ENCODE data around the gene BAHCC1. TPM values are rescaled to one million over a fixed set of nuclear protein-coding genes. Genes with fewer than 3 reads are reported as not detected.

Gene BAHCC1
- total RNA-seq, 2 experiments from 2014 or later, result 0.20 to 0.41 TPM

DNA sequence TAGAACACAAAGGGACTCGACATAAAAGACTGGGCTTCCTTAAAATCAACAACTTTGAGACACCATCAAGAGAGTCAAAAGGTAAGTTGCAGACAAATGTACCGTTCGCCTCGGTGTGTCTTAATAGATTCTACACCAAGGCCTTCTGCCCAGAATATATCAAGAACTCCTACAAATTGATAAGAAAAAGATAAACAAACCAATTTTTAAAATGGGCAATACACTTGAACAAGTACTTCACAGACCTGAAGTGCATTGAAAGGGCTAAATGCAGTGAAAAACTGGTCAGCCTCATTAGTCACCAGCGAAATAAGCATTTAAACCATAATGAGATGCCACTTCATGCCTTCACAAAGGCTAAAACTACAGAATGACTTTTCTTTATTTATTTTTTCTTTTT lies 20.4 kb upstream of the BAHCC1 start:
- H3K4me1 ChIP-seq (ENCODE audit: insufficient read depth, low read length), result no peaks in the 10 kb centered on the region
- Mint-ChIP-seq H3K27me3 (no peaks in the 10 kb centered on the region), H3K4me3 (no peak overlapping the region), H3K9me3 (no peaks in the 10 kb centered on the region), H3K36me3 (ENCODE audit: low read depth) (no peaks in the 10 kb centered on the region), H3K27ac (no peak overlapping the region), H3K4me1 (ENCODE audit: low read depth) (no peaks in the 10 kb centered on the region)
- no peak overlapping the region for H3K4me3 ChIP-seq (ENCODE audit: low read length)
- intact Hi-C loops (cut with DNase I, micrococcal nuclease), result no loop called here
- H3K9me3 ChIP-seq (ENCODE audit: control insufficient read depth in 1 of 2, insufficient read depth in 1 of 2, low read length in 2 of 2), result no peaks in the 10 kb centered on the region
- no peaks in the 10 kb centered on the region for H3K27me3 ChIP-seq (ENCODE audit: control insufficient read depth in 1 of 2, insufficient read depth in 2 of 2, low read length in 2 of 2)
- no peak overlapping the region for H3K27ac ChIP-seq (ENCODE audit: low read depth in 1 of 2, low read length in 2 of 2)
- ChIA-PET POLR2A (no interaction called here), CTCF (no interaction called here)
- H3K36me3 ChIP-seq (ENCODE audit: insufficient read depth, low read length), result no peaks in the 10 kb centered on the region
- no peak for ATAC-seq (ENCODE audit: poor library complexity)
- no peak for DNase-seq
- no peak for TF ChIP-seq CTCF (IDR thresholded peaks at IDR 0.05)

GRCh38 chr17:81376946-81377714 lies 18.1 kb upstream of the BAHCC1 start:
- POLR2A ChIA-PET, result no interaction called here
- no peaks in the 10 kb centered on the region for H3K9me3 Mint-ChIP-seq

DNA sequence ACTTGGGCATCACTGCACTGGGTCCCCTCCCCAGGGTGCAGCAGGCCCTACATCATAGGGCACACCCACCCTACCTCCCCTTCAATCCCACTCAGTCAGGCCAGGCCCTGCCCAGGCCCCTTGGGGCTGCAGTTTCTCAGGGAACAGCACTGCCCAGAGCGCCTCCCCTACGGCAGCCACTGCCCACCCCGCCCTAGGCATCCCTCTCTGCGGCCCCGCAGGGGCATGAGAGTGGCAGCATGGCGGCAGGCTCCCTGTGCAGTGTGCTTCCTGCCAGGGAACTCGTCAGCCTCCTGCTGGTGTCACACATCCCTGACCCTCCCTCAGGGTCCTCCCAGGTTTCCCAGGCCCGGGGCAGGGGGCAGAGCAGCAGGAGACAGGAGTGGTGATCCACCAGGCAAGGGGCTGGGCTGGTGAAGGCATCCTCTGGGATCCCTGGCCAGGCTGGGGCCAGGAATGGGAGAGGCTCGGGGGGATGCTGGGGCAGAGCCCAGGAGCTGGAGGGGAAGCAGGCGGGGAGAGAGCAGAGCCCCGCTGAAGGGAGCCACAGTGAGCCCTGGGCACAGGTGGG lies 16.2 kb upstream of the BAHCC1 start:
- intact Hi-C loops (cut with DNase I, micrococcal nuclease), result no loop called here
- peaks cover 3% of the 10 kb centered on the region for H3K27me3 Mint-ChIP-seq

More at GRCh38 chr17:81376946-81377714, 18.1 kb upstream of the BAHCC1 start:
- no peak overlapping the region for H3K27ac ChIP-seq (ENCODE audit: low read depth in 1 of 2, low read length in 2 of 2)
- H3K4me1 ChIP-seq (ENCODE audit: insufficient read depth, low read length), result no peaks in the 10 kb centered on the region
- ATAC-seq (ENCODE audit: poor library complexity), result no peak
- H3K4me3 ChIP-seq (ENCODE audit: low read length), result no peak overlapping the region
- no peaks in the 10 kb centered on the region for H3K36me3 ChIP-seq (ENCODE audit: insufficient read depth, low read length)
- peaks cover 0 to 4% of the 10 kb centered on the region in 2 experiments for H3K27me3 ChIP-seq (ENCODE audit: control insufficient read depth in 1 of 2, insufficient read depth in 2 of 2, low read length in 2 of 2)
- Mint-ChIP-seq H3K36me3 (ENCODE audit: low read depth) (no peaks in the 10 kb centered on the region), H3K27ac (no peak overlapping the region), H3K27me3 (peaks cover 3% of the 10 kb centered on the region), H3K4me1 (ENCODE audit: low read depth) (no peaks in the 10 kb centered on the region), H3K4me3 (no peak overlapping the region)
- TF ChIP-seq CTCF (IDR thresholded peaks at IDR 0.05), result no peak
- H3K9me3 ChIP-seq (ENCODE audit: control insufficient read depth in 1 of 2, insufficient read depth in 1 of 2, low read length in 2 of 2), result no peaks in the 10 kb centered on the region
- DNase-seq, result no peak
- intact Hi-C loops (cut with DNase I, micrococcal nuclease), result no loop called here
- CTCF ChIA-PET, result no interaction called here

More for the DNA sequence above, 16.2 kb upstream of the BAHCC1 start:
- Histone ChIP-seq H3K27me3 (ENCODE audit: control insufficient read depth in 1 of 2, insufficient read depth in 2 of 2, low read length in 2 of 2) (peaks cover 0 to 9% of the 10 kb centered on the region in 2 experiments), H3K27ac (ENCODE audit: low read depth in 1 of 2, low read length in 2 of 2) (no peak overlapping the region), H3K4me1 (ENCODE audit: insufficient read depth, low read length) (no peaks in the 10 kb centered on the region), H3K36me3 (ENCODE audit: insufficient read depth, low read length) (no peaks in the 10 kb centered on the region), H3K9me3 (ENCODE audit: control insufficient read depth in 1 of 2, insufficient read depth in 1 of 2, low read length in 2 of 2) (peaks cover 0 to 2% of the 10 kb centered on the region in 2 experiments), H3K4me3 (ENCODE audit: low read length) (no peak overlapping the region)
- Mint-ChIP-seq H3K4me3 (no peak overlapping the region), H3K27ac (no peak overlapping the region), H3K4me1 (ENCODE audit: low read depth) (no peaks in the 10 kb centered on the region), H3K36me3 (ENCODE audit: low read depth) (no peaks in the 10 kb centered on the region), H3K9me3 (no peaks in the 10 kb centered on the region)
- ATAC-seq (ENCODE audit: poor library complexity) (no peak), DNase-seq (peak in 1 of 14 experiments; percentile 8)
- ChIA-PET POLR2A (no interaction called here), CTCF (no interaction called here)
- TF ChIP-seq CTCF (IDR thresholded peaks at IDR 0.05), result no peak

All from CD4-positive, alpha-beta T cell (primary cell).